Measurements from ENCODE around the gene VAMP3.
"Not testable (repeated sequence)": the region's sequence is repeated elsewhere in the genome, so short reads cannot be mapped to it uniquely, and the experiment has no call there.

VAMP3 gene

GRCh38 chr1:7784492-7785071 is 13.5 kb downstream of the VAMP3 start:
- TF ChIP-seq, protein P1, sequence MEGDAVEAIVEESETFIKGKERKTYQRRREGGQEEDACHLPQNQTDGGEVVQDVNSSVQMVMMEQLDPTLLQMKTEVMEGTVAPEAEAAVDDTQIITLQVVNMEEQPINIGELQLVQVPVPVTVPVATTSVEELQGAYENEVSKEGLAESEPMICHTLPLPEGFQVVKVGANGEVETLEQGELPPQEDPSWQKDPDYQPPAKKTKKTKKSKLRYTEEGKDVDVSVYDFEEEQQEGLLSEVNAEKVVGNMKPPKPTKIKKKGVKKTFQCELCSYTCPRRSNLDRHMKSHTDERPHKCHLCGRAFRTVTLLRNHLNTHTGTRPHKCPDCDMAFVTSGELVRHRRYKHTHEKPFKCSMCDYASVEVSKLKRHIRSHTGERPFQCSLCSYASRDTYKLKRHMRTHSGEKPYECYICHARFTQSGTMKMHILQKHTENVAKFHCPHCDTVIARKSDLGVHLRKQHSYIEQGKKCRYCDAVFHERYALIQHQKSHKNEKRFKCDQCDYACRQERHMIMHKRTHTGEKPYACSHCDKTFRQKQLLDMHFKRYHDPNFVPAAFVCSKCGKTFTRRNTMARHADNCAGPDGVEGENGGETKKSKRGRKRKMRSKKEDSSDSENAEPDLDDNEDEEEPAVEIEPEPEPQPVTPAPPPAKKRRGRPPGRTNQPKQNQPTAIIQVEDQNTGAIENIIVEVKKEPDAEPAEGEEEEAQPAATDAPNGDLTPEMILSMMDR (IDR thresholded peaks at IDR 0.05; ENCODE audit: low read depth, low read length, missing control alignments), result no peak
- no peak for DNase-seq (ENCODE audit: low read depth)
- no peak overlapping the region; the same call in 1 of the 2 replicates for H3K4me3 ChIP-seq (ENCODE audit: low read depth, low read length)

DNA sequence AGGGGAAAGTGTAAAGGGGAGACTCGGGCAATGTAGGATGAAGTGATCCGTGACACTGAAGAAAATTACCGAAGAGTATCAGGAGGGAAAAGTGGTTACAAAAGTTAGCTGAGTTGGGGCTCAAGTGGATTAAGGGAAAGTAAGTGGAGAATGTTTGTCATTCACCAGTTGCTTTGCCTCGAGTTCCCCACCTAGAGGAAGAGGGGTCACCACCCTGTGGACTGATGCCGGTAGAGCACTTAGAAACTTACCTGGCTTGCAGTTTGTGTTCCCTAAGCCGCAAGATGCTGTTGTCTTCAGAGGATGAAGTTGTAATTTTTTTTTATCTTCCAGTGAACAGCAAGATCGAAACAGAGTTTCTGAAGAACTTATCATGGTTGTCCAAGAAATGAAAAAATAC is 14.0 kb downstream of the VAMP3 start:
- H3K4me3 ChIP-seq (ENCODE audit: low read depth, low read length), result no peak overlapping the region
- TF ChIP-seq, protein P1 (IDR thresholded peaks at IDR 0.05; ENCODE audit: low read depth, low read length, missing control alignments), result no peak
- DNase-seq (ENCODE audit: low read depth), result no peak

DNA sequence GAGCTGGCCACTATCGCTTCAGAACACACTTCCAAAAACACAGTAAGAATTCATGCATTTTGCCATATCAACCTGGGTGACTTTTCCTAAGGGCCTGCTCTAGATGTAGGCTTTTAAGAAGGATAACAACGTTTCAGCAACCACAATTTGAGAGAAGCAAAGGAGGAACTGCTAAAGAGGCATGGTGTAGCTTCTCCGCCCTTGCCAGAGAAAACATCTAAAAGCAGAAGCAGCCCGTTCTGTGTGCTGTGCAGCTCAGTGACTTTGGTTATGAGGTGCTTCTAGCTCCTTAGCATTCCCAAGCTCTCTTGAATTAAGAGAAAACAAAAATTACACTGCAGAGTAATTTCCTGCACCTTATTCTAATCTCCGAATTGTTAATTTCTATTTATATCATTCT is 15.7 kb downstream of the VAMP3 start:
- no peak overlapping the region for H3K4me3 ChIP-seq (ENCODE audit: low read depth, low read length)
- TF ChIP-seq, protein P1 (IDR thresholded peaks at IDR 0.05; ENCODE audit: low read depth, low read length, missing control alignments), result no peak
- no peak for DNase-seq (ENCODE audit: low read depth)

- no peak overlapping the region for H3K4me3 ChIP-seq (ENCODE audit: low read depth, low read length)
- TF ChIP-seq, protein P1 (IDR thresholded peaks at IDR 0.05; ENCODE audit: low read depth, low read length, missing control alignments), result no peak
- no peak for DNase-seq (ENCODE audit: low read depth)
These were observed 18.7 kb downstream of the VAMP3 start for GRCh38 chr1:7789828-7790227.

DNA sequence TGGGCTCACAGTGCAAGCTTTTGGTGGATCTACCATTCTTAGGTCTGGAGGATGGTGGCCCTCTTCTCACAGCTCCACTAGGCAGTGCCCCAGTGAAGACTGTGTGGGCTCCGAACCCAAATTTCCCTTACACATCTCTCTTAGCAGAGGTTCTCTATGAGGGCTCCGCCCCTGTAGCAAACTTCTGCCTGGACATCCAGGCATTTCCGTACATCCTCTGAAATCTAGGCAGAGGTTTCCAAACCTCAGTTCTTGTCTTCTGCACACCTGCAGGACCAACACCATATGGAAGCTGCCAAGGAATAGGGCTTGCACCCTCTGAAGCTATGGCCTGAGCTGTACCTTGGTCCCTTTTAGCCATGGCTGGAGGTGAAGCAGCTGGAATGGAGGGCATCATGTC is 19.9 kb downstream of the VAMP3 start:
- not testable (repeated sequence) for H3K4me3 ChIP-seq (ENCODE audit: low read depth, low read length); DNase-seq (ENCODE audit: low read depth)

DNA sequence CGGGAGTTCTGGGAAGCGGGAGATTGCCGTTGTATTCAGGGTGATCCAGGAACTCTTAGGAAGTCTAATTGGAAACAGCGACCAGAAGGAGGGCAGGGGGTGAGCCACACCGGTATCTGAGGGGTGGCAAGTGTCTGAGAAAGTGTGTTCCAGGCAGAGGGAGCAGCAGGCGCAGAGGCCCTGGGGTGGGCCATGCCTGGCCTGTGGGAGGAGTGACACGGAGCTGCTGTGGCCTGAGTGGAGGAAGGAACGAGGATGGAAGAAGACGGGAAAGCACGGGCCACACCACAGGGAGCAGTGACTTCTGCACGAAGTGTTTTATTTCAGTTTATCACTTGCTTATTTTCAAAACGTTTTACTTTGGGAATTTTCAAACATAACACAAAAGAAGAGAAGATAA is 24.3 kb downstream of the VAMP3 start:
- DNase-seq (ENCODE audit: low read depth), result no peak
- no peak overlapping the region for H3K4me3 ChIP-seq (ENCODE audit: low read depth, low read length)
- TF ChIP-seq, protein P1 (IDR thresholded peaks at IDR 0.05; ENCODE audit: low read depth, low read length, missing control alignments), result no peak

DNA sequence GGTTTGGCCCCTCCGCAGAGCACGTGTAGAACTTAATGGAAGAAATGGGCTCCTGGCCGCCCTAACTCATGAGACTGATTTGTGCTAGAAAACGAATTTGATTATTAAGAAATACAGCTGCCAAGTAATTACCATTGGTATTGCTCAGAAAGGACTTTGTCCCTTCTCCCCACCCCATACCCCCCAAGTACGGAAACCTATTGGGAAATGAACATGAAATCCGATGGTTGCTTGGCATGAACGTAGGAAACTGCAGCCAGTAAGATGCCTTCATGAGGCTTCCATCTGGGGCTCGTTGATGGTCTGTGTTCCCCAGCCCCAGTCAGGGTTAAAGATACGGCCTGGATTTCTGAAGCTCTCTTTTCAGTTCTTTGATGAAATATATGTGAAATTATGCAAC is 34.4 kb downstream of the VAMP3 start:
- TF ChIP-seq, protein P1 (IDR thresholded peaks at IDR 0.05; ENCODE audit: low read depth, low read length, missing control alignments), result no peak
- no peak for DNase-seq (ENCODE audit: low read depth)
- no peak overlapping the region for H3K4me3 ChIP-seq (ENCODE audit: low read depth, low read length)
